ENCODE results near the gene MTHFS. TPM values are rescaled to one million over a fixed set of nuclear protein-coding genes. Genes with fewer than 3 reads are reported as not detected.

Gene MTHFS
- total RNA-seq, 1 donor from 2014 or later, result 3.8 TPM

DNA sequence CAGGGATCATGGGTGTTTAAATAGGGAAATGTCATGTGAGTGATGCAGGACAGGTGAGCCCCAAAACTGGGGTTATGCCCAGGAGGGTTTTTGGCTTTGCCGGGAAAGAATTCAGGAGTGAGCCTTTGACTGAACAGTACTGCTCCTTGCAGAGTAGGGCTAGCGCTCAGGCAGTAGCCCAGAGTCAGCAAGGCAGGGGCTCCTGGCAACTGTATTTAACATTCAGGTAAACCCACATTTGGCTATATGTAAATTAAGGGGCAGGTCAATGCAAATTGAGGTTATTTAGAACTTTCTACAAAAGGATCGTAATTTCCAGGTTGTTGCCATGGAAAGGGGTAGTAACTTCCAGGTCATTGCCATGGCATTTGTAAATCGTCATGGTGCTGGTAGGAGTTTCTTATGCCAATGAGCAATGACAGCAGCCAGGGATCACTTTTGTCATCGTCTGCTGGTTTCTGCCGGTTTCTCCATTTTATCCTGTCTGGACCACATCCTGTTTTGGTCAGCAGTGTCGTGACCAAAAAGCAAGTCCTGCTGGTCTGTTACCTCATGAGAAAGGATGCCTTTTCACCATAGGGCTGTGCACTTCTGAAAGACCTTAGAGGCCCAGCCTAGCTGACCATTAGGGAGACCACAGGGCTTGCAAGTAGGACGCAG is 24.3 kb downstream of the MTHFS start:
- H3K36me3 Mint-ChIP-seq (ENCODE audit: unreplicated experiment), result peaks cover 33% of the 10 kb centered on the region
- H3K9me3 Mint-ChIP-seq (ENCODE audit: unreplicated experiment), result peaks cover 7% of the 10 kb centered on the region
- H3K27ac Mint-ChIP-seq (ENCODE audit: unreplicated experiment), result no peak overlapping the region
- no peaks in the 10 kb centered on the region for H3K27me3 Mint-ChIP-seq (ENCODE audit: unreplicated experiment)
- no peaks in the 10 kb centered on the region for H3K4me1 Mint-ChIP-seq (ENCODE audit: low read depth, unreplicated experiment)
- no peak for DNase-seq
- TF ChIP-seq, protein P1, sequence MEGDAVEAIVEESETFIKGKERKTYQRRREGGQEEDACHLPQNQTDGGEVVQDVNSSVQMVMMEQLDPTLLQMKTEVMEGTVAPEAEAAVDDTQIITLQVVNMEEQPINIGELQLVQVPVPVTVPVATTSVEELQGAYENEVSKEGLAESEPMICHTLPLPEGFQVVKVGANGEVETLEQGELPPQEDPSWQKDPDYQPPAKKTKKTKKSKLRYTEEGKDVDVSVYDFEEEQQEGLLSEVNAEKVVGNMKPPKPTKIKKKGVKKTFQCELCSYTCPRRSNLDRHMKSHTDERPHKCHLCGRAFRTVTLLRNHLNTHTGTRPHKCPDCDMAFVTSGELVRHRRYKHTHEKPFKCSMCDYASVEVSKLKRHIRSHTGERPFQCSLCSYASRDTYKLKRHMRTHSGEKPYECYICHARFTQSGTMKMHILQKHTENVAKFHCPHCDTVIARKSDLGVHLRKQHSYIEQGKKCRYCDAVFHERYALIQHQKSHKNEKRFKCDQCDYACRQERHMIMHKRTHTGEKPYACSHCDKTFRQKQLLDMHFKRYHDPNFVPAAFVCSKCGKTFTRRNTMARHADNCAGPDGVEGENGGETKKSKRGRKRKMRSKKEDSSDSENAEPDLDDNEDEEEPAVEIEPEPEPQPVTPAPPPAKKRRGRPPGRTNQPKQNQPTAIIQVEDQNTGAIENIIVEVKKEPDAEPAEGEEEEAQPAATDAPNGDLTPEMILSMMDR (IDR thresholded peaks at IDR 0.05; ENCODE audit: partially characterized antibody, unreplicated experiment), result no peak
- no peak overlapping the region for H3K4me3 Mint-ChIP-seq (ENCODE audit: unreplicated experiment)

- Mint-ChIP-seq H3K9me3 (ENCODE audit: unreplicated experiment) (peaks cover 4% of the 10 kb centered on the region), H3K27ac (ENCODE audit: unreplicated experiment) (no peak overlapping the region), H3K27me3 (ENCODE audit: unreplicated experiment) (no peaks in the 10 kb centered on the region), H3K36me3 (ENCODE audit: unreplicated experiment) (peaks cover 5% of the 10 kb centered on the region), H3K4me1 (ENCODE audit: low read depth, unreplicated experiment) (peaks cover 4% of the 10 kb centered on the region), H3K4me3 (ENCODE audit: unreplicated experiment) (no peak overlapping the region)
- TF ChIP-seq, protein P1 (IDR thresholded peaks at IDR 0.05; ENCODE audit: partially characterized antibody, unreplicated experiment), result no peak
- DNase-seq, result no peak
These were observed 28.3 kb downstream of the MTHFS start for GRCh38 chr15:79868554-79868953.

GRCh38 chr15:79863886-79864285 is 32.9 kb downstream of the MTHFS start:
- H3K27ac Mint-ChIP-seq (ENCODE audit: unreplicated experiment), result no peak overlapping the region
- TF ChIP-seq, protein P1 (IDR thresholded peaks at IDR 0.05; ENCODE audit: partially characterized antibody, unreplicated experiment), result no peak
- H3K4me3 Mint-ChIP-seq (ENCODE audit: unreplicated experiment), result no peak overlapping the region
- H3K27me3 Mint-ChIP-seq (ENCODE audit: unreplicated experiment), result peaks cover 4% of the 10 kb centered on the region
- no peak for DNase-seq
- H3K4me1 Mint-ChIP-seq (ENCODE audit: low read depth, unreplicated experiment), result peaks cover 10% of the 10 kb centered on the region
- no peaks in the 10 kb centered on the region for H3K36me3 Mint-ChIP-seq (ENCODE audit: unreplicated experiment)
- H3K9me3 Mint-ChIP-seq (ENCODE audit: unreplicated experiment), result peaks cover 1% of the 10 kb centered on the region

- Mint-ChIP-seq H3K9me3 (ENCODE audit: unreplicated experiment) (peaks cover 1% of the 10 kb centered on the region), H3K27me3 (ENCODE audit: unreplicated experiment) (peaks cover 4% of the 10 kb centered on the region)
- TF ChIP-seq, protein P1 (IDR thresholded peaks at IDR 0.05; ENCODE audit: partially characterized antibody, unreplicated experiment), result no peak
These were observed 34.6 kb downstream of the MTHFS start for GRCh38 chr15:79862191-79862590.

DNA sequence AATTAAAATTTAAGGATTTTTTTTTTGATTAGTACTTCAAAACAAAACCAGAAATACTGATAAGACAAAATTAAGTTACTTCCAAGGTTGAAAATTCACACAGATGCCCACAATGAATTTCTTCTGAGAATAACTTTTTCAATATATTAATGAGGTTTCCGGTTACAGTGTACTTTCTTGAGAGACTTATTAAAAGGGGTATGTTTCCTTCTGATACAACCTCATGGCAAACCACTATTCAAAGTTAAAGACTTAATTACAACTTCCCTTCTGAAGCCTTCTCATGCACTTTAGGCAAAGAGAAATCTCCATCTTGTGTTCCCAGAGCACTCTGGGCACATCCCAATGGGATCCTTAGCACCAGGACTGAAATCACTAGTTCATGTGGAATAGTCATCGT is 36.2 kb downstream of the MTHFS start:
- H3K4me3 Mint-ChIP-seq (ENCODE audit: unreplicated experiment), result no peak overlapping the region
- H3K27me3 Mint-ChIP-seq (ENCODE audit: unreplicated experiment), result peaks cover 4% of the 10 kb centered on the region
- H3K9me3 Mint-ChIP-seq (ENCODE audit: unreplicated experiment), result peaks cover 1% of the 10 kb centered on the region
- H3K4me1 Mint-ChIP-seq (ENCODE audit: low read depth, unreplicated experiment), result peaks cover 10% of the 10 kb centered on the region
- no peak for DNase-seq
- H3K36me3 Mint-ChIP-seq (ENCODE audit: unreplicated experiment), result no peaks in the 10 kb centered on the region
- TF ChIP-seq, protein P1 (IDR thresholded peaks at IDR 0.05; ENCODE audit: partially characterized antibody, unreplicated experiment), result no peak
- no peak overlapping the region for H3K27ac Mint-ChIP-seq (ENCODE audit: unreplicated experiment)

More at GRCh38 chr15:79862191-79862590, 34.6 kb downstream of the MTHFS start:
- Mint-ChIP-seq H3K36me3 (ENCODE audit: unreplicated experiment) (no peaks in the 10 kb centered on the region), H3K4me1 (ENCODE audit: low read depth, unreplicated experiment) (peaks cover 10% of the 10 kb centered on the region), H3K4me3 (ENCODE audit: unreplicated experiment) (no peak overlapping the region), H3K27ac (ENCODE audit: unreplicated experiment) (no peak overlapping the region)
- DNase-seq, result no peak

All from glutamatergic neuron (in vitro differentiated cells).